Osteoblast (primary cell): ENCODE results near the gene IDUA. TPM values are rescaled to one million over a fixed set of nuclear protein-coding genes. Genes with fewer than 3 reads are reported as not detected.

Source experiments
- DNase-seq: peaks from one replicate; pipeline ENCODE4 v3.0.0; 2011; ENCODE audit warnings: low spot score, mixed read lengths; ENCODE audit not compliant: insufficient read length; ENCODE audit errors: missing footprints
- H2AFZ ChIP-seq: 2 replicates; pipeline ENCODE4 v1.6.0; 2011; ENCODE audit warnings: mild to moderate bottlenecking, low read length
- H3K27ac ChIP-seq: 2 replicates; pipeline ENCODE4 v1.5.1; 2011; ENCODE audit warnings: mild to moderate bottlenecking, low read depth, low read length, moderate library complexity
- H3K27me3 ChIP-seq: 2 replicates; pipeline ENCODE4 v1.6.0; 2012; ENCODE audit warnings: mild to moderate bottlenecking, control low read depth, inconsistent platforms, low read length, moderate library complexity; ENCODE audit not compliant: insufficient read depth
- H3K36me3 ChIP-seq: 2 replicates; pipeline ENCODE4 v1.5.1; 2011; ENCODE audit warnings: mild to moderate bottlenecking, low read length, control low read depth, moderate library complexity; ENCODE audit not compliant: insufficient read depth
- H3K4me1 ChIP-seq: 2 replicates; pipeline ENCODE4 v1.5.1; 2011; ENCODE audit warnings: mild to moderate bottlenecking, low read length, control low read depth, moderate library complexity; ENCODE audit not compliant: insufficient read depth
- H3K4me2 ChIP-seq: 2 replicates; pipeline ENCODE4 v1.6.0; 2011; ENCODE audit warnings: mild to moderate bottlenecking, low read length; ENCODE audit not compliant: insufficient read depth
- H3K4me3 ChIP-seq: fragments of 200-600 bp; sonication (generic); 3 replicates; pipeline ENCODE4 v1.5.1; 2012; ENCODE audit warnings: mild to moderate bottlenecking, low read length, inconsistent platforms; ENCODE audit not compliant: insufficient read depth
- H3K79me2 ChIP-seq: 2 replicates; pipeline ENCODE4 v1.6.0; 2012; ENCODE audit warnings: mild to moderate bottlenecking, low read length, control low read depth, inconsistent platforms; ENCODE audit not compliant: insufficient read depth
- H3K9me3 ChIP-seq: 2 replicates; pipeline ENCODE4 v1.5.1; 2011; ENCODE audit warnings: low read depth, low read length, control low read depth
- H4K20me1 ChIP-seq: 2 replicates; pipeline ENCODE4 v1.6.0; 2012; ENCODE audit warnings: mild to moderate bottlenecking, low read length, control low read depth; ENCODE audit not compliant: insufficient read depth
- CTCF ChIP-seq: IDR thresholded peaks from 2 replicates; pipeline ENCODE4 v1.5.1; 2011; ENCODE audit warnings: mild to moderate bottlenecking, low read depth, low read length, moderate library complexity; ENCODE audit errors: extremely low read depth
- total RNA-seq: library from RNA; depleted of rRNA; stranded (reverse); fragments of >200 nt; gene quantifications from 2 replicates; pipeline ENCODE4 v1.2.3, GENCODE V29; 2012

The IDUA gene
- total RNA-seq, 1 donor, result 26.4 TPM

- DNase-seq, result peak; percentile 84
- H4K20me1 ChIP-seq, result no peaks in the 10 kb centered on the region
- H3K79me2 ChIP-seq, result no peaks in the 10 kb centered on the region
- no peak overlapping the region for H3K4me3 ChIP-seq
- peaks cover 8% of the 10 kb centered on the region for H3K36me3 ChIP-seq
- H3K27ac ChIP-seq, result no peak overlapping the region
- H2AFZ ChIP-seq, result no peak overlapping the region
- H3K4me1 ChIP-seq, result no peaks in the 10 kb centered on the region
- H3K4me2 ChIP-seq, result no peak overlapping the region
- no peak for TF ChIP-seq CTCF
- no peaks in the 10 kb centered on the region for H3K27me3 ChIP-seq
- H3K9me3 ChIP-seq, result no peaks in the 10 kb centered on the region
These were observed 28.0 kb upstream of the IDUA start for GRCh38 chr4:958696-959337.

GRCh38 chr4:959338-960139 lies 27.3 kb upstream of the IDUA start:
- Histone ChIP-seq H3K9me3 (no peaks in the 10 kb centered on the region), H4K20me1 (no peaks in the 10 kb centered on the region), H3K4me2 (no peak overlapping the region), H2AFZ (no peak overlapping the region), H3K4me1 (no peaks in the 10 kb centered on the region), H3K27ac (no peak overlapping the region), H3K27me3 (no peaks in the 10 kb centered on the region), H3K4me3 (no peak overlapping the region), H3K36me3 (peaks cover 12% of the 10 kb centered on the region), H3K79me2 (no peaks in the 10 kb centered on the region)
- TF ChIP-seq CTCF, result no peak
- peak; percentile 88 for DNase-seq

GRCh38 chr4:960140-960635 lies 26.7 kb upstream of the IDUA start:
- Histone ChIP-seq H2AFZ (no peak overlapping the region), H3K79me2 (no peaks in the 10 kb centered on the region), H3K27me3 (no peaks in the 10 kb centered on the region), H3K4me2 (no peak overlapping the region), H3K27ac (no peak overlapping the region), H3K4me3 (no peak overlapping the region), H3K9me3 (no peaks in the 10 kb centered on the region), H4K20me1 (no peaks in the 10 kb centered on the region), H3K36me3 (peaks cover 12% of the 10 kb centered on the region), H3K4me1 (no peaks in the 10 kb centered on the region)
- peak; percentile 81 for DNase-seq
- no peak for TF ChIP-seq CTCF

- H3K4me1 ChIP-seq, result no peaks in the 10 kb centered on the region
- H3K36me3 ChIP-seq, result peaks cover 17% of the 10 kb centered on the region
- no peaks in the 10 kb centered on the region for H4K20me1 ChIP-seq
- H3K27ac ChIP-seq, result no peak overlapping the region
- no peaks in the 10 kb centered on the region for H3K9me3 ChIP-seq
- no peaks in the 10 kb centered on the region for H3K79me2 ChIP-seq
- no peaks in the 10 kb centered on the region for H3K27me3 ChIP-seq
- no peak overlapping the region for H2AFZ ChIP-seq
- no peak for TF ChIP-seq CTCF
- peak; percentile 78 for DNase-seq
- no peak overlapping the region for H3K4me3 ChIP-seq
- no peak overlapping the region for H3K4me2 ChIP-seq
These were observed 26.1 kb upstream of the IDUA start for GRCh38 chr4:960636-961350.
